ENCODE results near the gene PCDHB3.
"Not testable (repeated sequence)": the region's sequence is repeated elsewhere in the genome, so short reads cannot be mapped to it uniquely, and the experiment has no call there.

Gene PCDHB3

DNA sequence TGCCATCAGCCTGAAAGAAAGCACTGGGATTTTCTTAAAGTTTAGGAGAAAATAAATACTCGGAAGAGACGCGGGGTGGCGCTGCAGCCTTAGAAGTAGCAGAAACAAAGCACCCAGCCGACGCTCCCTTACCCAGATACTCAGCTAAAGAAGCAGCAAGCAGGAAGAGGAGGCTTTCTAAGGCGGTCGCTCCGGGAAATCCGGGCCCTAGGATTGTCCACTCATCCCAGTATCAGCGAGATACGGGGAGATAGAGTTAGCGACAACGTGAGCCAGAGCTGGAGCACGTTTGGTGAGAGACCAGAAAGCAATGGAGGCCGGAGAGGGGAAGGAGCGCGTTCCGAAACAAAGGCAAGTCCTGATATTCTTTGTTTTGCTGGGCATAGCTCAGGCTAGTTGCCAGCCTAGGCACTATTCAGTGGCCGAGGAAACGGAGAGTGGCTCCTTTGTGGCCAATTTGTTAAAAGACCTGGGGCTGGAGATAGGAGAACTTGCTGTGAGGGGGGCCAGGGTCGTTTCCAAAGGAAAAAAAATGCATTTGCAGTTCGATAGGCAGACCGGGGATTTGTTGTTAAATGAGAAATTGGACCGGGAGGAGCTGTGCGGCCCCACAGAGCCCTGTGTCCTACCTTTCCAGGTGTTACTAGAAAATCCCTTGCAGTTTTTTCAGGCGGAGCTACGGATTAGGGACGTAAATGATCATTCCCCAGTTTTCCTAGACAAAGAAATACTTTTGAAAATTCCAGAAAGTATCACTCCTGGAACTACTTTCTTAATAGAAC, 5.6 kb upstream of the PCDHB3 start, which contains the start of gene PCDHB2:
Gene PCDHB2 (plus strand): TSS at position 135 of the 782 bp plus-strand sequence. CDS start 176 bp downstream, at position 311.
- no peak within 1 kb of the TSS for H3K4me3 ChIP-seq (ENCODE audit: low read depth, low read length)
- no peak for DNase-seq (ENCODE audit: low read depth)
- TF ChIP-seq, protein P1, sequence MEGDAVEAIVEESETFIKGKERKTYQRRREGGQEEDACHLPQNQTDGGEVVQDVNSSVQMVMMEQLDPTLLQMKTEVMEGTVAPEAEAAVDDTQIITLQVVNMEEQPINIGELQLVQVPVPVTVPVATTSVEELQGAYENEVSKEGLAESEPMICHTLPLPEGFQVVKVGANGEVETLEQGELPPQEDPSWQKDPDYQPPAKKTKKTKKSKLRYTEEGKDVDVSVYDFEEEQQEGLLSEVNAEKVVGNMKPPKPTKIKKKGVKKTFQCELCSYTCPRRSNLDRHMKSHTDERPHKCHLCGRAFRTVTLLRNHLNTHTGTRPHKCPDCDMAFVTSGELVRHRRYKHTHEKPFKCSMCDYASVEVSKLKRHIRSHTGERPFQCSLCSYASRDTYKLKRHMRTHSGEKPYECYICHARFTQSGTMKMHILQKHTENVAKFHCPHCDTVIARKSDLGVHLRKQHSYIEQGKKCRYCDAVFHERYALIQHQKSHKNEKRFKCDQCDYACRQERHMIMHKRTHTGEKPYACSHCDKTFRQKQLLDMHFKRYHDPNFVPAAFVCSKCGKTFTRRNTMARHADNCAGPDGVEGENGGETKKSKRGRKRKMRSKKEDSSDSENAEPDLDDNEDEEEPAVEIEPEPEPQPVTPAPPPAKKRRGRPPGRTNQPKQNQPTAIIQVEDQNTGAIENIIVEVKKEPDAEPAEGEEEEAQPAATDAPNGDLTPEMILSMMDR (IDR thresholded peaks at IDR 0.05; ENCODE audit: insufficient read depth, low read depth, low read length, missing control alignments), result no peak

- no peak for DNase-seq (ENCODE audit: low read depth)
- no peak overlapping the region for H3K4me3 ChIP-seq (ENCODE audit: low read depth, low read length)
- TF ChIP-seq, protein P1 (IDR thresholded peaks at IDR 0.05; ENCODE audit: insufficient read depth, low read depth, low read length, missing control alignments), result no peak
Measured at GRCh38 chr5:141095263-141095641, 5.0 kb upstream of the PCDHB3 start.

- not testable (repeated sequence) for DNase-seq (ENCODE audit: low read depth); H3K4me3 ChIP-seq (ENCODE audit: low read depth, low read length)
Measured at GRCh38 chr5:141096181-141096580, 4.1 kb upstream of the PCDHB3 start.

DNA sequence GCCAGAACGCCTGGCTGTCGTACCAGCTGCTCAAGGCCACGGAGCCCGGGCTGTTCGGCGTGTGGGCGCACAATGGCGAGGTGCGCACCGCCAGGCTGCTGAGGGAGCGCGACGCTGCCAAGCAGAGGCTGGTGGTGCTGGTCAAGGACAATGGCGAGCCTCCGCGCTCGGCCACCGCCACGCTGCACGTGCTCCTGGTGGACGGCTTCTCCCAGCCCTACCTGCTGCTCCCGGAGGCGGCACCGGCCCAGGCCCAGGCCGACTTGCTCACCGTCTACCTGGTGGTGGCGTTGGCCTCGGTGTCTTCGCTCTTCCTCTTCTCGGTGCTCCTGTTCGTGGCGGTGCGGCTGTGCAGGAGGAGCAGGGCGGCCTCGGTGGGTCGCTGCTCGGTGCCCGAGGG, 3.7 kb upstream of the PCDHB3 start:
- DNase-seq (ENCODE audit: low read depth); H3K4me3 ChIP-seq (ENCODE audit: low read depth, low read length): not testable (repeated sequence)

DNA sequence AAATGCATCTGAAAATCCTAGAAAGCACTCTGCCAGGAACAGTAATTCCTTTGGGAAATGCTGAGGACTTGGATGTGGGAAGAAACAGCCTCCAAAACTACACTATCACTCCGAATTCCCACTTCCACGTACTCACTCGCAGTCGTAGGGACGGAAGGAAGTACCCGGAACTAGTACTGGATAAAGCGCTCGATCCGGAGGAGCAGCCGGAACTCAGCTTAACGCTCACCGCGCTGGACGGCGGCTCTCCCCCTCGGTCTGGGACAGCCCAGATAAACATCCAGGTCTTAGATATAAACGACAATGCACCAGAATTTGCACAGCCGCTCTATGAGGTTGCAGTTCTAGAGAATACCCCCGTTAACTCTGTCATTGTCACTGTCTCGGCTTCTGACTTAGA, 786 bp downstream of the PCDHB3 start:
- TF ChIP-seq, protein P1 (IDR thresholded peaks at IDR 0.05; ENCODE audit: insufficient read depth, low read depth, low read length, missing control alignments), result no peak
- no peak for DNase-seq (ENCODE audit: low read depth)
- no peak overlapping the region for H3K4me3 ChIP-seq (ENCODE audit: low read depth, low read length)

GRCh38 chr5:141102070-141102469, 1.8 kb downstream of the PCDHB3 start:
- DNase-seq (ENCODE audit: low read depth); H3K4me3 ChIP-seq (ENCODE audit: low read depth, low read length): not testable (repeated sequence)

- not testable (repeated sequence) for DNase-seq (ENCODE audit: low read depth); H3K4me3 ChIP-seq (ENCODE audit: low read depth, low read length)
Measured at GRCh38 chr5:141102471-141102870, 2.2 kb downstream of the PCDHB3 start.

DNA sequence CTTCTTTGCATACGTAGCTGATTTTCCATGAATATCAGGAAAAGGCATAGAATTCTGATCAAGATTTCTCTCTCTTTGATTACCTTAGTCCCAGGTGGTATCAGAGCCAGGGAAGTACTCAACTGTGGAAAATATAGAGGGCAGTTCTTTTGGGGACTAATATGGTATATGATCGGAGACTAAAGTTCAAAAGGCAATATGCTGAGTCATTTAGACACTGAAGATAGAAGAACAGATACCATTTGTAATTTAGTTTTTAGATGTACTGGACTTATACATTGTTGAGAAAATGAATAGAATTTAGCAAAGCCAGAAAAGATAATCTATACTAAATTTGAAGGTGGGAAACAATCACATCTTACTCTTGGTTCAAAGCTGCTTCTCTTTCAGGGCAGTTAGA, 5.1 kb downstream of the PCDHB3 start:
- no peak for DNase-seq (ENCODE audit: low read depth)
- TF ChIP-seq, protein P1 (IDR thresholded peaks at IDR 0.05; ENCODE audit: insufficient read depth, low read depth, low read length, missing control alignments), result no peak

GRCh38 chr5:141119250-141119649, 19.0 kb downstream of the PCDHB3 start:
- no peak overlapping the region for H3K4me3 ChIP-seq (ENCODE audit: low read depth, low read length)
- DNase-seq (ENCODE audit: low read depth), result no peak
- TF ChIP-seq, protein P1 (IDR thresholded peaks at IDR 0.05; ENCODE audit: insufficient read depth, low read depth, low read length, missing control alignments), result no peak

More for the DNA sequence above, 5.1 kb downstream of the PCDHB3 start:
- H3K4me3 ChIP-seq (ENCODE audit: low read depth, low read length), result no peak overlapping the region
